DMS 273 (cell line): ENCODE measurements around the gene CYP21A2.
"Not testable (repeated sequence)": the region's sequence is repeated elsewhere in the genome, so short reads cannot be mapped to it uniquely, and the experiment has no call there.

Source experiments
- DNase-seq: peaks from one replicate; lab custom pipeline; 2025; ENCODE audit not compliant: unreplicated experiment; lab: John Stamatoyannopoulos, UW

CYP21A2 gene

GRCh38 chr6:32037598-32038524, at the start of gene CYP21A2:
Gene CYP21A2 (plus strand): TSS chr6:32038415. CDS start chr6:32038423, 8 bp downstream.
- DNase-seq: not testable (repeated sequence)

GRCh38 chr6:31989363-31989762, 48.9 kb upstream of the CYP21A2 start:
- DNase-seq: not testable (repeated sequence)

- DNase-seq: not testable (repeated sequence)
These were observed 43.8 kb upstream of the CYP21A2 start for GRCh38 chr6:31994421-31994820.

GRCh38 chr6:31996385-31996784, 41.8 kb upstream of the CYP21A2 start:
- DNase-seq: not testable (repeated sequence)

- DNase-seq: not testable (repeated sequence)
These were observed 35.5 kb upstream of the CYP21A2 start for GRCh38 chr6:32002546-32003268.

- not testable (repeated sequence) for DNase-seq
These were observed 34.9 kb upstream of the CYP21A2 start for GRCh38 chr6:32003301-32003700.

GRCh38 chr6:32004393-32004792, 33.8 kb upstream of the CYP21A2 start:
- DNase-seq: not testable (repeated sequence)

GRCh38 chr6:32004864-32005537, 33.2 kb upstream of the CYP21A2 start:
- not testable (repeated sequence) for DNase-seq

- DNase-seq: not testable (repeated sequence)
These were observed 32.7 kb upstream of the CYP21A2 start for GRCh38 chr6:32005538-32005880.

GRCh38 chr6:32005991-32006529, 32.2 kb upstream of the CYP21A2 start:
- DNase-seq: not testable (repeated sequence)

GRCh38 chr6:32007086-32007485, 31.1 kb upstream of the CYP21A2 start:
- not testable (repeated sequence) for DNase-seq

- DNase-seq: not testable (repeated sequence)
These were observed 30.2 kb upstream of the CYP21A2 start for GRCh38 chr6:32008037-32008436.

GRCh38 chr6:32008616-32009015, 29.6 kb upstream of the CYP21A2 start:
- DNase-seq: not testable (repeated sequence)

- DNase-seq: not testable (repeated sequence)
These were observed 28.7 kb upstream of the CYP21A2 start for GRCh38 chr6:32009537-32009936.

- DNase-seq: not testable (repeated sequence)
These were observed 27.2 kb upstream of the CYP21A2 start for GRCh38 chr6:32010856-32011530.

GRCh38 chr6:32012941-32013617, 25.1 kb upstream of the CYP21A2 start:
- DNase-seq: not testable (repeated sequence)

- not testable (repeated sequence) for DNase-seq
These were observed 24.5 kb upstream of the CYP21A2 start for GRCh38 chr6:32013738-32014137.

- not testable (repeated sequence) for DNase-seq
These were observed 23.7 kb upstream of the CYP21A2 start, which contains the start of gene C4B for GRCh38 chr6:32014547-32014946. Gene C4B (plus strand): TSS chr6:32014795. CDS start chr6:32014846, 51 bp downstream.

GRCh38 chr6:32022100-32022499, 16.1 kb upstream of the CYP21A2 start:
- not testable (repeated sequence) for DNase-seq

- not testable (repeated sequence) for DNase-seq
These were observed 9.6 kb upstream of the CYP21A2 start for GRCh38 chr6:32028631-32029030.
